Mesendoderm (in vitro differentiated cells): ENCODE results near the gene PRPF39. TPM values are rescaled to one million over a fixed set of nuclear protein-coding genes. Genes with fewer than 3 reads are reported as not detected.
A peak's percentile ranks its signal among the peaks of the same experiment; 100 is the strongest.

Experiments
- small RNA-seq: library from polyadenylated mRNA; stranded (forward); fragments of <200 nt; extraction: miRNeasy Mini kit (QIAGEN cat#:217004); gene quantifications from one replicate; pipeline ENCODE3, GENCODE V24; 2013; ENCODE audit not compliant: insufficient read depth

PRPF39 gene

Small RNAs within 50 kb of the gene (small RNA-seq; reads per million reads assigned to genes)
- gene RF00151 (not detected), gene SNORD127 (257 reads per million, percentile 97 among the genes with 10 or more reads in this experiment)
